Measurements from ENCODE around the gene NRXN3.

Gene NRXN3

DNA sequence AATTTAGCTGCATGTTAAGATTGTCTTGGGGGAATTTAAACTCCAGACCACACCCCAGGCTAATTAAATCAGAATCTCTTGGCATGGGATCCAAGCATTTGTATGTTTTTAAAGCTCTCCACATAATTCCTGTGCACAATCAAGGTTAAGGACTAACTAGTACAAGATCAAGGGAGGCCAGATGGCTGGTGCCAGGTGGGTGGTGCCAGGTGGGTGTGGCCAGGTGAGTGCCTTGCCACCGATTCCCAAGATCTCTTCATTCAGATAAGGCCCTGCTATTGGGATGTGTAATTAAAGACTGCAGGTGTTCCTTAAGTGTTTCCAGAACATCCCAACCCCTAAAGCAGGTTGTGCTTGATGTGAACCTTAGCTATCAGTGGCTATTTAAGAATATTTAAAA, 75.1 kb downstream of the NRXN3 start:
- Histone ChIP-seq H4K20me1 (peaks cover 0 to 4% (median 0%) of the 10 kb centered on the region in 11 experiments; a peak in 2 of 22 replicates), H3K27ac (no peak overlapping the region), H3K36me3 (0 out of 22 replicates have a peak, but pooled peaks cover 0 to 5% (median 0%) of the 10 kb centered on the region in 11 experiments), H3K4me3 (no peak overlapping the region), H3K4me2 (no peak overlapping the region), H3K9me3 (replicated peaks in 1 of 11) (no peaks in the 10 kb centered on the region), H3K4me1 (no peaks in the 10 kb centered on the region), H3K27me3 (no peaks in the 10 kb centered on the region), H3K9ac (no peak overlapping the region)
- no peak for TF ChIP-seq Cebpa-rat (IDR thresholded peaks at IDR 0.05)

DNA sequence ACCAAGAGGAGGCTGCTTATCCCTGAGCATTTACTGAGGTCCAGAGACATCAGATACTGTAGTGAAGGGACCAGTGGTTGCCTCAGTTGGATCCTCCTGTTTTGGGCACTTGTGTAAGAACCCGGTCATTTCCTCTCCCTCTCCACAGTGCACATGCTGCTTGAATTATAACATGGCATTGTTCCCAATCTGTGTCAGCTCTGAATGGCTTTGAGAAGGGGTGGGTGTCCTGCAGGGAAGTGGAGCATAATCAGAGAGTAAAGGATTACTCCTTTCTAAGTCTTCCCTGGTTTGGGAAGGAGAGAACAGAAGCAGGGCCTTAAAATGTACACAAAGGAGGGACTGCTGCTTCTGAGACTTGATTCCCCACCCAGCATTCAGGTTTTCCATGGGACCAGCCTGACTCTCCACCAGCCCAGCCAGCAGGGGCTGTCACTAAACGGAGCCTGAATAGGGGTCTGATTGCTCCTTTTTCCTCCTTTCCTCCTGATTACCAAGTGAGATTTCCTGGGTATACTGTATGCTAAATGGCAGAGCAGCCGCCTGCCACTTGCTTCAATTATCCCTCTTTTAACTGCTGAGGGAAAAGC, 78.4 kb downstream of the NRXN3 start:
- H3K9ac ChIP-seq = no peak overlapping the region
- TF ChIP-seq Cebpa-rat (IDR thresholded peaks at IDR 0.05) = no peak
- peaks cover 0 to 4% (median 0%) of the 10 kb centered on the region in 11 experiments; a peak in 2 of 22 replicates for H4K20me1 ChIP-seq
- H3K27ac ChIP-seq = no peak overlapping the region
- H3K27me3 ChIP-seq = no peaks in the 10 kb centered on the region
- H3K4me2 ChIP-seq = no peak overlapping the region
- no peak overlapping the region for H3K4me3 ChIP-seq
- H3K36me3 ChIP-seq = 0 out of 22 replicates have a peak, but pooled peaks cover 0 to 3% (median 0%) of the 10 kb centered on the region in 11 experiments
- H3K4me1 ChIP-seq = no peaks in the 10 kb centered on the region
- no peaks in the 10 kb centered on the region for H3K9me3 ChIP-seq (replicated peaks in 1 of 11)

DNA sequence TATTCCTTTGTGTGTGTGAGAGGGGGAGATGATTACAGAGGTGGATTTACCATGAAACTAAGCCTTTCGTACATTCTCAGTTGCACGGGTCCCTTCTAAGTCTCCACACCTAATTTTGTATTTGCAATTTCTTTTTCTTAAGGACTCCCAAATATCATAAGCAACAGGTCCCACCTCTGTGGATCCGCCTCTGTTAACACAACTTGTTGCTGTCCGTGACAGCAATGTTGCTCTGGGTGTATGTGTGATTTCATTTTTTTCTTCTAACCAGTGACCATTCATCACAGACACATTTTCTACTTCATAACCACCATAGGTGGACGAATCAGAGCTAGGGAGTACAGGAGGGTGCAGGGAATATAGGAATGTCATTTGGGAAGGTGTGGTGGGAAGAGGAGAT, 81.1 kb downstream of the NRXN3 start:
- no peak for TF ChIP-seq Cebpa-rat (IDR thresholded peaks at IDR 0.05)
- Histone ChIP-seq H3K4me3 (no peak overlapping the region), H3K9me3 (replicated peaks in 1 of 11) (no peaks in the 10 kb centered on the region), H3K9ac (no peak overlapping the region), H3K27ac (no peak overlapping the region), H3K36me3 (no peaks in the 10 kb centered on the region), H4K20me1 (peaks cover 0 to 4% (median 0%) of the 10 kb centered on the region in 11 experiments; a peak in 1 of 22 replicates), H3K4me2 (no peak overlapping the region), H3K27me3 (no peaks in the 10 kb centered on the region), H3K4me1 (peaks cover 0 to 10% (median 7%) of the 10 kb centered on the region in 10 experiments; a peak in 15 of 20 replicates)

DNA sequence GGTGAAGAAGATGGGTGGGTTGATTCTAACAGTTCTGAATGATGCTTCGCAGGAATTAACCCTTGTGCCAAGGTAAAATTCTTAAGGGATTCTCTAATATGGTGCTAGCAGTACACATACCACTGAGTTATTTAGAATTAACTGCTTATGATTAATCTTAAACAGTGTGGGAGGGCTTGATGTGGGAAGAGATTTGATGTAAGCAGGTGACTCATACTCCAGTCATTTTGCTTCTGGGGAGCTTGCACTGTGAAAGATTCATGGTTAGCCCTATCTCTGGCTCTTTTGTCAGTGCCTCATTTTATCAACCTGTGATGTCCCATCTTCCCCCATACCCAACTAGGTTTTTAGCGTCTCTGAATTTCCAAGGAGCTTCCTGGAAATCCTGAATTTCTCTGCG, 83.8 kb downstream of the NRXN3 start:
- TF ChIP-seq Cebpa-rat (IDR thresholded peaks at IDR 0.05) = no peak
- Histone ChIP-seq H3K27me3 (no peaks in the 10 kb centered on the region), H3K9ac (no peak overlapping the region), H4K20me1 (peaks cover 0 to 4% (median 0%) of the 10 kb centered on the region in 11 experiments; a peak in 1 of 22 replicates), H3K4me1 (peaks cover 0 to 10% (median 7%) of the 10 kb centered on the region in 10 experiments; a peak in 15 of 20 replicates), H3K4me3 (no peak overlapping the region), H3K9me3 (replicated peaks in 1 of 11) (no peaks in the 10 kb centered on the region), H3K27ac (no peak overlapping the region), H3K36me3 (no peaks in the 10 kb centered on the region), H3K4me2 (no peak overlapping the region; a peak in 1 of 22 replicates)

DNA sequence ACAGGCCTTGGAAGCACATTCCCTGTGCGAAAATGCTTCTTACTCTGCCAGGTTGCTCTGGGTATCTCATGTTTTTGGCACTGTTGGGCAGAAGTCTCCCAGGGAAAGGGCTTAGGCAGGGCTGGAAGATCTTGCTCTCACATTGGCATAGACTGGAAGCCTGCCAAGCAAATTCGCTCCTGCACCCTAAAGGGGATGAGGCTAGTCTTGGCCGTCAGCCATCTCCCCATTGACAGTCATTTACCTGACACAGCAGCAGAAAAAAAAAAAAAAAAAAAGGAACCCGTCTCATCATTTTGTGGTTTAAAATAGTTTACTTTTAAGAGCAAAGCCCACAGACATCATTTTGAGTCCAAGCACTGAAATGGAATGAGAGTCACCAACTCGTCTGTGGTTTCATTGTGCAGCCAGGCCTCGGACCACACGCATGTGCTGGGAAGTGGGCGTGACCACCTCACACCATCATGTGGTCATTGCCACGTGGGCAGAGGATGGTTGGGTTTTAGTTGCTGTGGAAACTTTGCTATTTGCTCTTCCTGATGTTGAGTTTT, 84.8 kb downstream of the NRXN3 start:
- Histone ChIP-seq H3K4me1 (peaks cover 0 to 10% (median 7%) of the 10 kb centered on the region in 10 experiments; a peak in 15 of 20 replicates), H3K4me3 (no peak overlapping the region), H3K27ac (no peak overlapping the region), H4K20me1 (no peaks in the 10 kb centered on the region), H3K9ac (no peak overlapping the region), H3K4me2 (peak overlapping the region; percentile 4 to 42 (median 22); a peak in 16 of 22 replicates), H3K9me3 (replicated peaks in 1 of 11) (no peaks in the 10 kb centered on the region), H3K27me3 (no peaks in the 10 kb centered on the region), H3K36me3 (no peaks in the 10 kb centered on the region)
- no peak for TF ChIP-seq Cebpa-rat (IDR thresholded peaks at IDR 0.05)

DNA sequence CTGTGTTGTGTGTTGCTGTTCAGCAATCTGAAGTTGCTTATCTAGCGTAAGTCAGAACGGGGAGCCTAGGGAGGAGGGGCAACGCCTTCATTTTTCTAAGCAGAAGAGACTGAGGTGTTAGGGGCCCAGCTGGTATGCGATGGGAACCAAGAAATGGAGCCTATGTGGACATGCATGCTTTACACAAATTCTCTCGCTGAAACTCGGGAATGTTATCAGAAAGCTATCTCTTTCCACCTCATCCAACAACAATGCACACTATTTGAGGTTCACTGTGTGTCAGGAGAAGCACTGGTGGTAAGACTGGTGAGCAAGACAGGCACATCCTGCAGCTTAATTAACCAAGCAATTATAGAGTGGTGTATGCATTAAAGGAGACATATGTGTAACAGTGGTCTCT, 89.7 kb downstream of the NRXN3 start:
- no peak for TF ChIP-seq Cebpa-rat (IDR thresholded peaks at IDR 0.05)
- no peaks in the 10 kb centered on the region for H3K27me3 ChIP-seq
- H3K4me2 ChIP-seq = no peak overlapping the region
- H3K36me3 ChIP-seq = no peaks in the 10 kb centered on the region
- no peak overlapping the region for H3K9ac ChIP-seq
- H3K27ac ChIP-seq = no peak overlapping the region
- H3K4me3 ChIP-seq = no peak overlapping the region
- peaks cover 0 to 3% (median 0%) of the 10 kb centered on the region in 11 experiments; a peak in 1 of 22 replicates for H4K20me1 ChIP-seq
- peaks cover 0 to 8% (median 6%) of the 10 kb centered on the region in 10 experiments; a peak in 15 of 20 replicates for H3K4me1 ChIP-seq
- no peaks in the 10 kb centered on the region for H3K9me3 ChIP-seq (replicated peaks in 1 of 11)

DNA sequence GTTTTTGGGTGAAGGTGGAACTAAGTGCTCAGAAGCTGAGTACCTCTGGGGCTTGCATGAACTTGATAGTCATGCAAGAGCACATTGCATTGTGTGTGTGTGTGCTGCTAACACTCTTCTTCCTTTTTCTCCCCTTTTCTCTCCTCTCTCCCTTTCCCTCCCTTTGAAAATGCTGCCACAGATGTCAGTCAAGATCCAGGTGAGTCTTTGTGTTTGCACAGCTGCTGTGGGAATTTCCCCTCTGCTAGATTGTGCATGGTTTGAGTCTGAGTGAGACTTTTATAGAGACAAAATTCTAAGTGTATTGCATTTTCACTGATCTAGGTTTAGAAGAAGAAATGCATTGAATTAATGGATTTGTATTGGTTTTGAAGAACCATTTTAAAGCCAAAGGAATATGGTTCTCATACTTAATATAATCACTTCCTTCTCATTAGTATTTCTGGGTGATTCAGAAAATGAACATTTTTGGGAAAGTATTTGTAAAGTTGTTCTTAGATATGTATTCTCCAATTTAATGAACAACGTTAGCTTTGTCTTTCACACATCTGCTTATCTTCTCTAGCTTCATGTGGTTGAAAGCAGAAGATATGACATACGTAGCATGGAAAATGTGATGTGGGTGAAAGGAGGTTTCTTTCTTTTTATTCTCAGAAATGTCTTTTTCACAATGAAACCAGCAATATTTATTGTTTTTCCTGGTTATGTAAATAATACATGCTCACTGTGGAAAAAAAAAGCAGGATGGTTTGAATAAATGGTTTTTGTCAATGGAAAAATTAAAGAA, 108.5 kb downstream of the NRXN3 start:
- Histone ChIP-seq H3K27ac (no peak overlapping the region), H3K4me2 (no peak overlapping the region), H3K9me3 (replicated peaks in 1 of 11) (no peaks in the 10 kb centered on the region; a peak in 1 of 22 replicates), H3K4me3 (no peak overlapping the region), H4K20me1 (no peaks in the 10 kb centered on the region), H3K9ac (no peak overlapping the region), H3K27me3 (no peaks in the 10 kb centered on the region), H3K4me1 (peaks cover 0 to 12% (median 8%) of the 10 kb centered on the region in 10 experiments; a peak in 9 of 20 replicates), H3K36me3 (no peaks in the 10 kb centered on the region)
- no peak for TF ChIP-seq Cebpa-rat (IDR thresholded peaks at IDR 0.05)

DNA sequence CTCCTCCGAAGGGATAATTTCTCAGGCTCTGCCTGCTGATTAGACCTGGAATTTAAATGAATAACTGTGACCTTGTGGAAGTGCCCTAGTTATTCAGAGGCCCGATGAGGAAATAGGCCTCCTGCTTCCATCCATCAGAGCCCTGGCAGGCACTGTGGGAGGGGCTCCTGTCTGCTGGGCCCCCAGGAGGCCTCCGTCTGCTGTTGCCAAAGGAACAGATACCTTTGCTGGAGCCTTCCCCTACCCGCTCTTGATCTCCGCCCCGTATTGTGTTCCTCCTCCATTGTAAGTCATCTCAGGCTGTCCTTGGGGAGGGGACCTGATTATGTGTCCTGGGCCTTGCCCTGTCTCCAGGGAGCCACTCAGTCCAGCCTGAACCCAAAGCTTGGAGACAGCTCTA, 112.3 kb downstream of the NRXN3 start:
- Histone ChIP-seq H3K27ac (no peak overlapping the region), H3K4me3 (no peak overlapping the region), H3K36me3 (no peaks in the 10 kb centered on the region), H3K4me1 (peaks cover 0 to 12% (median 8%) of the 10 kb centered on the region in 10 experiments; a peak in 9 of 20 replicates), H3K9me3 (replicated peaks in 1 of 11) (no peaks in the 10 kb centered on the region; a peak in 1 of 22 replicates), H3K4me2 (no peak overlapping the region), H4K20me1 (no peaks in the 10 kb centered on the region), H3K9ac (no peak overlapping the region), H3K27me3 (no peaks in the 10 kb centered on the region)
- TF ChIP-seq Cebpa-rat (IDR thresholded peaks at IDR 0.05) = no peak

DNA sequence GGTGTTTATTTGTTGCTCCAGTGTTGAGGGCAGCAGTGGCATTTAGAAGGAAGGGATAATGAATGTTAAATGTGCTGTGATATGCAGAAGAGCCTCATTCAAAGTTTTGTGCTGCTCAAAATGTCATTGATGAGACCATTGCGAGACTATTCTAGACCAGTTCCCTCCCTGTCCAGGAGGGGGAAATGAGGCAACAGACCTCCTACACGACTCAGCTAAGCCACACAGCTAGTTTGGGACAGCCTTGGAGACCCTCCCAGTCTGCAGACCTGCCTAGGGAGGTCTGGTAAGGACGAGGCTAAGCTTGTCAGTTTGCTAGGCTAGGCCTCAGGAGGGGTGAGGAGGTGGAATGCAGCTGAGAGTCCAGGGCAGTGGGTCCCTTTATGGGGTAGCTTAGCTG, 116.0 kb downstream of the NRXN3 start:
- Histone ChIP-seq H3K27ac (no peak overlapping the region), H3K9me3 (replicated peaks in 1 of 11) (no peaks in the 10 kb centered on the region; a peak in 1 of 22 replicates), H3K4me3 (no peak overlapping the region), H3K9ac (no peak overlapping the region), H3K4me1 (peaks cover 0 to 3% (median under 1%) of the 10 kb centered on the region in 10 experiments; a peak in 3 of 20 replicates), H3K27me3 (no peaks in the 10 kb centered on the region), H4K20me1 (no peaks in the 10 kb centered on the region), H3K36me3 (no peaks in the 10 kb centered on the region), H3K4me2 (no peak overlapping the region)
- no peak for TF ChIP-seq Cebpa-rat (IDR thresholded peaks at IDR 0.05)

Measured in BLaER1 treated with 17β-estradiol and CSF1 and Interleukin-3, amounts not matched to agents 10 nM and 100 nM (cell line).